HEK293 (cell line): Measurements from ENCODE around the gene GALNS.

ENCODE experiments used
- HOXC10 ChIP-seq: sonication (generic); formaldehyde crosslinking; IDR thresholded peaks from 2 replicates; pipeline ENCODE4 v1.8.1; 2023; ENCODE audit warnings: mild to moderate bottlenecking, missing genetic modification reagents
- OSR2 ChIP-seq: fragments of 450-650 bp; formaldehyde crosslinking; IDR thresholded peaks from 2 replicates; pipeline ENCODE4 v1.5.1; 2016; ENCODE audit warnings: missing biosample characterization, missing genetic modification characterization
- SP3 ChIP-seq: fragments of 450-650 bp; formaldehyde crosslinking; IDR thresholded peaks from 2 replicates; pipeline ENCODE4 v1.5.1; 2016; ENCODE audit warnings: missing biosample characterization, missing genetic modification characterization
- TCF7L2 ChIP-seq: IDR thresholded peaks from 2 replicates; pipeline ENCODE4 v1.6.1; 2011; ENCODE audit warnings: low read depth, mild to moderate bottlenecking, inconsistent platforms, low read length, moderate library complexity, borderline replicate concordance
- ZBTB17 ChIP-seq: fragments of 450-650 bp; formaldehyde crosslinking; IDR thresholded peaks from 2 replicates; pipeline ENCODE4 v1.5.1; 2016; ENCODE audit warnings: missing biosample characterization, missing genetic modification characterization
- ZBTB20 ChIP-seq: fragments of 450-650 bp; formaldehyde crosslinking; IDR thresholded peaks from 2 replicates; pipeline ENCODE4 v1.5.1; 2016; ENCODE audit warnings: missing biosample characterization, missing genetic modification characterization
- ZBTB8A ChIP-seq: fragments of 450-650 bp; formaldehyde crosslinking; IDR thresholded peaks from 2 replicates; pipeline ENCODE4 v1.5.1; 2016; ENCODE audit warnings: missing biosample characterization, missing genetic modification characterization
- ZEB2 ChIP-seq: fragments of 450-650 bp; formaldehyde crosslinking; IDR thresholded peaks from 2 replicates; pipeline ENCODE4 v1.5.1; 2016; ENCODE audit warnings: missing biosample characterization, missing genetic modification characterization
- ZFP3 ChIP-seq: fragments of 450-650 bp; formaldehyde crosslinking; IDR thresholded peaks from 2 replicates; pipeline ENCODE4 v1.5.1; 2016; ENCODE audit warnings: low read depth, missing biosample characterization, missing genetic modification characterization
- ZNF132 ChIP-seq: fragments of 450-650 bp; formaldehyde crosslinking; IDR thresholded peaks from 2 replicates; pipeline ENCODE4 v1.5.1; 2017; ENCODE audit warnings: missing biosample characterization, missing genetic modification characterization, borderline replicate concordance
- ZNF155 ChIP-seq: fragments of 450-650 bp; formaldehyde crosslinking; IDR thresholded peaks from 2 replicates; pipeline ENCODE4 v1.5.1; 2016; ENCODE audit warnings: missing biosample characterization, missing genetic modification characterization
- ZNF16 ChIP-seq: fragments of 450-650 bp; formaldehyde crosslinking; IDR thresholded peaks from 2 replicates; pipeline ENCODE4 v1.5.1; 2016; ENCODE audit warnings: low read depth, missing biosample characterization, missing genetic modification characterization
- ZNF175 ChIP-seq: fragments of 450-650 bp; formaldehyde crosslinking; IDR thresholded peaks from 2 replicates; pipeline ENCODE4 v1.5.1; 2016; ENCODE audit warnings: missing biosample characterization, missing genetic modification characterization
- ZNF248 ChIP-seq: fragments of 450-650 bp; formaldehyde crosslinking; IDR thresholded peaks from 2 replicates; pipeline ENCODE4 v1.5.1; 2017; ENCODE audit warnings: missing biosample characterization, missing genetic modification characterization
- ZNF302 ChIP-seq: fragments of 450-650 bp; formaldehyde crosslinking; IDR thresholded peaks from 2 replicates; pipeline ENCODE4 v1.5.1; 2016; ENCODE audit warnings: missing biosample characterization, missing genetic modification characterization, low read depth
- ZNF37A ChIP-seq: fragments of 450-650 bp; IDR thresholded peaks from 2 replicates; pipeline ENCODE4 v1.5.1; 2018; ENCODE audit warnings: missing biosample characterization, missing genetic modification characterization
- ZNF473 ChIP-seq: fragments of 450-650 bp; formaldehyde crosslinking; IDR thresholded peaks from 2 replicates; pipeline ENCODE4 v1.5.1; 2017; ENCODE audit warnings: missing biosample characterization, missing genetic modification characterization
- ZNF510 ChIP-seq: fragments of 450-650 bp; formaldehyde crosslinking; IDR thresholded peaks from 2 replicates; pipeline ENCODE4 v1.5.1; 2018; ENCODE audit warnings: mild to moderate bottlenecking, missing genetic modification characterization, missing biosample characterization; ENCODE audit not compliant: insufficient replicate concordance
- ZNF548 ChIP-seq: fragments of 450-650 bp; formaldehyde crosslinking; IDR thresholded peaks from 2 replicates; pipeline ENCODE4 v1.5.1; 2016; ENCODE audit warnings: missing biosample characterization, missing genetic modification characterization
- ZNF555 ChIP-seq: fragments of 450-650 bp; formaldehyde crosslinking; conservative IDR thresholded peaks from 2 replicates; pipeline ENCODE4 v1.5.1; 2017; ENCODE audit warnings: missing biosample characterization, mild to moderate bottlenecking, missing genetic modification characterization, inconsistent platforms
- ZNF561 ChIP-seq: fragments of 450-650 bp; IDR thresholded peaks from 2 replicates; pipeline ENCODE4 v1.5.1; 2018; ENCODE audit warnings: missing biosample characterization, missing genetic modification characterization, borderline replicate concordance
- ZNF624 ChIP-seq: fragments of 450-650 bp; formaldehyde crosslinking; IDR thresholded peaks from 2 replicates; pipeline ENCODE4 v1.5.1; 2017; ENCODE audit warnings: missing biosample characterization, missing genetic modification characterization
- ZNF707 ChIP-seq: fragments of 450-650 bp; formaldehyde crosslinking; IDR thresholded peaks from 2 replicates; pipeline ENCODE4 v1.5.1; 2016; ENCODE audit warnings: missing biosample characterization, missing genetic modification characterization
- ZNF785 ChIP-seq: fragments of 450-650 bp; formaldehyde crosslinking; IDR thresholded peaks from 2 replicates; pipeline ENCODE4 v1.5.1; 2016; ENCODE audit warnings: missing biosample characterization, missing genetic modification characterization
- ZNF791 ChIP-seq: fragments of 450-650 bp; formaldehyde crosslinking; IDR thresholded peaks from 2 replicates; pipeline ENCODE4 v1.5.1; 2016; ENCODE audit warnings: missing biosample characterization, missing genetic modification characterization
- ZNF792 ChIP-seq: fragments of 450-650 bp; formaldehyde crosslinking; IDR thresholded peaks from 2 replicates; pipeline ENCODE4 v1.5.1; 2016; ENCODE audit warnings: missing biosample characterization, missing genetic modification characterization
- ZSCAN30 ChIP-seq: fragments of 450-650 bp; IDR thresholded peaks from 2 replicates; pipeline ENCODE4 v1.5.1; 2018; ENCODE audit warnings: missing biosample characterization, mild to moderate bottlenecking, missing genetic modification characterization, moderate library complexity
- TF ChIP-seq, protein P1 (sequence below): fragments of 450-650 bp; formaldehyde crosslinking; IDR thresholded peaks from 2 replicates; pipeline ENCODE4 v1.5.1; 2016; ENCODE audit warnings: missing biosample characterization, missing genetic modification characterization
- TF ChIP-seq, protein P2 (sequence below): fragments of 450-650 bp; formaldehyde crosslinking; IDR thresholded peaks from 2 replicates; pipeline ENCODE4 v1.5.1; 2016; ENCODE audit warnings: missing biosample characterization, missing genetic modification characterization
- TF ChIP-seq, protein P3 (sequence below): fragments of 450-650 bp; formaldehyde crosslinking; IDR thresholded peaks from 2 replicates; pipeline ENCODE4 v1.5.1; 2016; ENCODE audit warnings: missing biosample characterization, missing genetic modification characterization
- TF ChIP-seq, protein P4 (sequence below): fragments of 450-650 bp; formaldehyde crosslinking; IDR thresholded peaks from 2 replicates; pipeline ENCODE4 v1.5.1; 2016; ENCODE audit warnings: missing biosample characterization, missing genetic modification characterization
- TF ChIP-seq, protein P5 (sequence below): IDR thresholded peaks from 2 replicates; pipeline ENCODE4 v1.6.1; 2011; ENCODE audit warnings: mild to moderate bottlenecking, low read depth, low read length, borderline replicate concordance

Gene GALNS

DNA sequence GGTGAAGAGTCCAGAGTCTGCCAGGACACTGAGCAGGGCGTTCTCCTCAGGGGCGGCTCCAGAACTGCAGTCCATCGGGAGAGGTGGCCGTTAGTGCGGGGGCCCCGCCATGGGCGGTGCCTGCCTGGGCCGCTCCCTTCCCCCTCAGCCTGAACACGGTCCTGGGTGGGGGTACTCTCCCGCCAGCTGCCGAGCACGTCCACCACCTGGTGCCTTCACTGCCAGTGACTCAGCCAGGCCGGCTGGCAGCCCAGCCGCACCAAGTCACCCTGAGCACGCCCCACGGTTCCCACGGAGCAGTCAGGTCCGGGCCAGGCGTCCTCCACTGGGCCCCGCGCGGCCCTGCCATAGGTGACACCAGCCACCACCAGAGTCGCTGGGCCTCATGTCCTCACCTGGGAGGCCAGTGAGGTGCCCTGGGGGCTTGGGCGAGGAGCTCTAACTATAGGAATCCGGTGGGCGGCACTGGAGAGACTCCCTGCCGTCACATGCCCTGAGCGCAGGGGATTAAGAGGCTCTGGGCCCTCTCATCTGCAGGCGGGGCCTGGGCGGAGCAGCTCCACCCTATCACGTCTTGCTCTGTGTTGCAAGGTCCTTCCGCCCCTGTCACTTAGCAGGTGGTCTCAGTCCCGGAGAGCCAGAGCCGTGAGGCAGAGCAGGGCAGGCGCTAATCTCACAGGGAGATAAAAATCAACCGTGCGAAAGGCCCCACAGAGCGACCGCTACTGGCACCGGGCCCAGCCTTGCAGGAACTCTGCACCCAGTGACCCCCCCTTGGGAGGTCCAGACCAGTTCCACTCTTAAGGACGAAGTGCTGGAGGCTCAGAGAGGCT, 86.1 kb downstream of the GALNS start (continued):
- TF ChIP-seq, protein P1, sequence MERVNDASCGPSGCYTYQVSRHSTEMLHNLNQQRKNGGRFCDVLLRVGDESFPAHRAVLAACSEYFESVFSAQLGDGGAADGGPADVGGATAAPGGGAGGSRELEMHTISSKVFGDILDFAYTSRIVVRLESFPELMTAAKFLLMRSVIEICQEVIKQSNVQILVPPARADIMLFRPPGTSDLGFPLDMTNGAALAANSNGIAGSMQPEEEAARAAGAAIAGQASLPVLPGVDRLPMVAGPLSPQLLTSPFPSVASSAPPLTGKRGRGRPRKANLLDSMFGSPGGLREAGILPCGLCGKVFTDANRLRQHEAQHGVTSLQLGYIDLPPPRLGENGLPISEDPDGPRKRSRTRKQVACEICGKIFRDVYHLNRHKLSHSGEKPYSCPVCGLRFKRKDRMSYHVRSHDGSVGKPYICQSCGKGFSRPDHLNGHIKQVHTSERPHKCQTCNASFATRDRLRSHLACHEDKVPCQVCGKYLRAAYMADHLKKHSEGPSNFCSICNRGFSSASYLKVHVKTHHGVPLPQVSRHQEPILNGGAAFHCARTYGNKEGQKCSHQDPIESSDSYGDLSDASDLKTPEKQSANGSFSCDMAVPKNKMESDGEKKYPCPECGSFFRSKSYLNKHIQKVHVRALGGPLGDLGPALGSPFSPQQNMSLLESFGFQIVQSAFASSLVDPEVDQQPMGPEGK (tag by site-specific recombination): peak; percentile 91
- TF ChIP-seq ZNF175 (tag by site-specific recombination): no peak
- no peak for TF ChIP-seq ZNF785
- no peak for TF ChIP-seq ZNF473 (tag by site-specific recombination)
- TF ChIP-seq, protein P2, sequence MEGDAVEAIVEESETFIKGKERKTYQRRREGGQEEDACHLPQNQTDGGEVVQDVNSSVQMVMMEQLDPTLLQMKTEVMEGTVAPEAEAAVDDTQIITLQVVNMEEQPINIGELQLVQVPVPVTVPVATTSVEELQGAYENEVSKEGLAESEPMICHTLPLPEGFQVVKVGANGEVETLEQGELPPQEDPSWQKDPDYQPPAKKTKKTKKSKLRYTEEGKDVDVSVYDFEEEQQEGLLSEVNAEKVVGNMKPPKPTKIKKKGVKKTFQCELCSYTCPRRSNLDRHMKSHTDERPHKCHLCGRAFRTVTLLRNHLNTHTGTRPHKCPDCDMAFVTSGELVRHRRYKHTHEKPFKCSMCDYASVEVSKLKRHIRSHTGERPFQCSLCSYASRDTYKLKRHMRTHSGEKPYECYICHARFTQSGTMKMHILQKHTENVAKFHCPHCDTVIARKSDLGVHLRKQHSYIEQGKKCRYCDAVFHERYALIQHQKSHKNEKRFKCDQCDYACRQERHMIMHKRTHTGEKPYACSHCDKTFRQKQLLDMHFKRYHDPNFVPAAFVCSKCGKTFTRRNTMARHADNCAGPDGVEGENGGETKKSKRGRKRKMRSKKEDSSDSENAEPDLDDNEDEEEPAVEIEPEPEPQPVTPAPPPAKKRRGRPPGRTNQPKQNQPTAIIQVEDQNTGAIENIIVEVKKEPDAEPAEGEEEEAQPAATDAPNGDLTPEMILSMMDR (tag by site-specific recombination): peak; percentile 14; the same call in 1 of the 2 replicates
- peak; percentile 72 for TF ChIP-seq ZBTB8A (tag by site-specific recombination)
- no peak for TF ChIP-seq ZNF561 (tag by site-specific recombination)
- no peak for TF ChIP-seq ZNF248 (tag by site-specific recombination)
- TF ChIP-seq ZNF791: no peak
- no peak for TF ChIP-seq HOXC10
- TF ChIP-seq ZNF302 (tag by site-specific recombination): no peak
- no peak for TF ChIP-seq ZFP3 (tag by site-specific recombination)
- TF ChIP-seq, protein P3, sequence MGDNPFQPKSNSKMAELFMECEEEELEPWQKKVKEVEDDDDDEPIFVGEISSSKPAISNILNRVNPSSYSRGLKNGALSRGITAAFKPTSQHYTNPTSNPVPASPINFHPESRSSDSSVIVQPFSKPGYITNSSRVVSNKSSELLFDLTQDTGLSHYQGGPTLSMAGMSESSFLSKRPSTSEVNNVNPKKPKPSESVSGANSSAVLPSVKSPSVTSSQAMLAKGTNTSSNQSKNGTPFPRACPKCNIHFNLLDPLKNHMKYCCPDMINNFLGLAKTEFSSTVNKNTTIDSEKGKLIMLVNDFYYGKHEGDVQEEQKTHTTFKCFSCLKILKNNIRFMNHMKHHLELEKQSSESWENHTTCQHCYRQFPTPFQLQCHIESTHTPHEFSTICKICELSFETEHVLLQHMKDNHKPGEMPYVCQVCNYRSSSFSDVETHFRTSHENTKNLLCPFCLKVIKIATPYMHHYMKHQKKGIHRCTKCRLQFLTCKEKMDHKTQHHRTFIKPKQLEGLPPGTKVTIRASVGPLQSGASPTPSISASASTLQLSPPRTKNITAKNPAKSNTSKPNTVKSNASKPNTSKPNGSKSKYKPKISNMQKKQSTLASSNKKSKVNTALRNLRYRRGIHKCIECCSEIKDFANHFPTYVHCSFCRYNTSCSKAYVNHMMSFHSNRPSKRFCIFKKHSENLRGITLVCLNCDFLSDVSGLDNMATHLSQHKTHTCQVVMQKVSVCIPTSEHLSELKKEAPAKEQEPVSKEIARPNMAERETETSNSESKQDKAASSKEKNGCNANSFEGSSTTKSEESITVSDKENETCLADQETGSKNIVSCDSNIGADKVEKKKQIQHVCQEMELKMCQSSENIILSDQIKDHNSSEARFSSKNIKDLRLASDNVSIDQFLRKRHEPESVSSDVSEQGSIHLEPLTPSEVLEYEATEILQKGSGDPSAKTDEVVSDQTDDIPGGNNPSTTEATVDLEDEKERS (tag by site-specific recombination): no peak
- TF ChIP-seq SP3 (tag by site-specific recombination): peak; percentile 76
- TF ChIP-seq ZNF792 (tag by site-specific recombination): no peak
- no peak for TF ChIP-seq ZNF155 (tag by site-specific recombination)
- TF ChIP-seq, protein P4, sequence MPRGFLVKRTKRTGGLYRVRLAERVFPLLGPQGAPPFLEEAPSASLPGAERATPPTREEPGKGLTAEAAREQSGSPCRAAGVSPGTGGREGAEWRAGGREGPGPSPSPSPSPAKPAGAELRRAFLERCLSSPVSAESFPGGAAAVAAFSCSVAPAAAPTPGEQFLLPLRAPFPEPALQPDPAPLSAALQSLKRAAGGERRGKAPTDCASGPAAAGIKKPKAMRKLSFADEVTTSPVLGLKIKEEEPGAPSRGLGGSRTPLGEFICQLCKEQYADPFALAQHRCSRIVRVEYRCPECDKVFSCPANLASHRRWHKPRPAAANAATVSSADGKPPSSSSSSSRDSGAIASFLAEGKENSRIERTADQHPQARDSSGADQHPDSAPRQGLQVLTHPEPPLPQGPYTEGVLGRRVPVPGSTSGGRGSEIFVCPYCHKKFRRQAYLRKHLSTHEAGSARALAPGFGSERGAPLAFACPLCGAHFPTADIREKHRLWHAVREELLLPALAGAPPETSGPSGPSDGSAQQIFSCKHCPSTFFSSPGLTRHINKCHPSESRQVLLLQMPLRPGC (tag by site-specific recombination): peak; percentile 71; the same call in 1 of the 2 replicates
- TF ChIP-seq ZNF707 (tag by site-specific recombination): no peak
- no peak for TF ChIP-seq ZNF16 (tag by site-specific recombination)
- peak; percentile 91 for TF ChIP-seq ZEB2 (tag by site-specific recombination)
- peak; percentile 85 for TF ChIP-seq OSR2 (tag by site-specific recombination)
- TF ChIP-seq ZNF510 (tag by site-specific recombination): no peak
- TF ChIP-seq TCF7L2: 0 out of 2 replicates have a peak, but pooled peaks have one; percentile 43
- TF ChIP-seq, protein P5, sequence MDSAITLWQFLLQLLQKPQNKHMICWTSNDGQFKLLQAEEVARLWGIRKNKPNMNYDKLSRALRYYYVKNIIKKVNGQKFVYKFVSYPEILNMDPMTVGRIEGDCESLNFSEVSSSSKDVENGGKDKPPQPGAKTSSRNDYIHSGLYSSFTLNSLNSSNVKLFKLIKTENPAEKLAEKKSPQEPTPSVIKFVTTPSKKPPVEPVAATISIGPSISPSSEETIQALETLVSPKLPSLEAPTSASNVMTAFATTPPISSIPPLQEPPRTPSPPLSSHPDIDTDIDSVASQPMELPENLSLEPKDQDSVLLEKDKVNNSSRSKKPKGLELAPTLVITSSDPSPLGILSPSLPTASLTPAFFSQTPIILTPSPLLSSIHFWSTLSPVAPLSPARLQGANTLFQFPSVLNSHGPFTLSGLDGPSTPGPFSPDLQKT: no peak
- TF ChIP-seq ZSCAN30 (tag by site-specific recombination): peak; percentile 25; the same call in 1 of the 2 replicates
- TF ChIP-seq ZBTB17 (tag by site-specific recombination): peak; percentile 86
- TF ChIP-seq ZBTB20 (tag by site-specific recombination): peak; percentile 73; the same call in 1 of the 2 replicates
- TF ChIP-seq ZNF37A (tag by site-specific recombination): no peak
- no peak for TF ChIP-seq ZNF132 (tag by site-specific recombination)
- no peak for TF ChIP-seq ZNF555
- TF ChIP-seq ZNF624: no peak
- no peak for TF ChIP-seq ZNF548 (tag by site-specific recombination)
